HepG2 (cell line): Measurements from ENCODE around the gene BTAF1. TPM values are rescaled to one million over a fixed set of nuclear protein-coding genes. Genes with fewer than 3 reads are reported as not detected.

Source experiments
- KDM1A ChIP-seq: IDR thresholded peaks from 2 replicates; pipeline ENCODE4 v1.6.1; 2016; ENCODE audit warnings: missing compliant biosample characterization
- NR2F2 ChIP-seq: IDR thresholded peaks from 2 replicates; pipeline ENCODE4 v1.6.1; 2012; ENCODE audit warnings: low read depth, inconsistent platforms, borderline replicate concordance
- SALL1 ChIP-seq: sonication (generic); formaldehyde crosslinking; IDR thresholded peaks from 2 replicates; pipeline ENCODE4 v1.8.0; 2022; ENCODE audit warnings: mild to moderate bottlenecking, missing genetic modification reagents
- SATB2 ChIP-seq: sonication (generic); formaldehyde crosslinking; IDR thresholded peaks from 2 replicates; pipeline ENCODE4 v1.5.0; 2020; ENCODE audit warnings: missing genetic modification reagents
- SMAD3 ChIP-seq: sonication (generic); formaldehyde crosslinking; IDR thresholded peaks from 2 replicates; pipeline ENCODE4 v1.4.0; 2020; ENCODE audit warnings: missing genetic modification reagents
- TEAD2 ChIP-seq: sonication (generic); formaldehyde crosslinking; IDR thresholded peaks from 2 replicates; pipeline ENCODE4 v1.9.0; 2021; ENCODE audit warnings: missing genetic modification reagents
- YEATS4 ChIP-seq: sonication (generic); formaldehyde crosslinking; IDR thresholded peaks from 2 replicates; pipeline ENCODE4 v1.4.0; 2020; ENCODE audit warnings: missing genetic modification reagents, borderline replicate concordance
- ZBTB8A ChIP-seq: sonication (generic); formaldehyde crosslinking; IDR thresholded peaks from 2 replicates; pipeline ENCODE4 v1.4.0; 2020; ENCODE audit warnings: mild to moderate bottlenecking, low read depth, missing genetic modification reagents, borderline replicate concordance
- ZEB1 ChIP-seq: IDR thresholded peaks from 2 replicates; pipeline ENCODE4 v1.6.1; 2012; ENCODE audit warnings: mild to moderate bottlenecking, low read depth, inconsistent platforms; ENCODE audit not compliant: insufficient replicate concordance
- ZNF138 ChIP-seq: sonication (generic); formaldehyde crosslinking; IDR thresholded peaks from 2 replicates; pipeline ENCODE4 v1.5.0; 2020; ENCODE audit warnings: mild to moderate bottlenecking, low read depth, missing genetic modification reagents
- ZNF274 ChIP-seq: sonication (generic); formaldehyde crosslinking; IDR thresholded peaks from 2 replicates; pipeline ENCODE4 v1.5.1; 2020; ENCODE audit warnings: mild to moderate bottlenecking, missing genetic modification reagents
- ZNF615 ChIP-seq: sonication (generic); formaldehyde crosslinking; IDR thresholded peaks from 2 replicates; pipeline ENCODE4 v1.5.0; 2020; ENCODE audit warnings: mild to moderate bottlenecking, missing genetic modification reagents, borderline replicate concordance
- ZSCAN31 ChIP-seq: sonication (generic); formaldehyde crosslinking; IDR thresholded peaks from 2 replicates; pipeline ENCODE4 v1.5.0; 2020; ENCODE audit warnings: low read depth, mild to moderate bottlenecking, missing genetic modification reagents
- polyA plus RNA-seq, 8 experiments: library from polyadenylated mRNA; depleted of rRNA in 3 of 8; stranded (reverse) in 7 of 8; unstranded in 1 of 8; fragments of >200 nt; fragmentation: Illumina TruSeq in 4 of 8; extraction: Trizol in 4 of 8; gene quantifications; 2 replicates each; pipeline versions ENCODE4 v1.2.1 to v1.2.3, GENCODE V29; 2011 to 2016; ENCODE audit warnings: low read depth in 4 of 8, missing spikeins in 1 of 8, mixed read lengths in 1 of 8; ENCODE audit not compliant: insufficient read depth in 1 of 8
- total RNA-seq, 5 experiments: library from RNA; depleted of rRNA; stranded (reverse); fragments of >200 nt; fragmentation: Illumina TruSeq; extraction: Trizol; gene quantifications; 2 replicates each; pipeline ENCODE4 v1.2.3, GENCODE V29; 2016; ENCODE audit warnings: low read depth in 1 of 5
- TF ChIP-seq, protein P1 (sequence below): sonication (generic); formaldehyde crosslinking; IDR thresholded peaks from 2 replicates; pipeline ENCODE4 v1.5.0; 2020; ENCODE audit warnings: missing genetic modification reagents
- TF ChIP-seq, protein P2 (sequence below): IDR thresholded peaks from 2 replicates; pipeline ENCODE4 v1.6.1; 2018; ENCODE audit warnings: missing genetic modification reagents, mild to moderate bottlenecking, missing compliant biosample characterization
- TF ChIP-seq, protein P3 (sequence below): sonication (generic); formaldehyde crosslinking; IDR thresholded peaks from 2 replicates; pipeline ENCODE4 v1.4.0; 2020; ENCODE audit warnings: mild to moderate bottlenecking, missing genetic modification reagents
- TF ChIP-seq, protein P4 (sequence below): sonication (generic); formaldehyde crosslinking; IDR thresholded peaks from 2 replicates; pipeline ENCODE4 v1.9.0; 2021; ENCODE audit warnings: missing genetic modification reagents, borderline replicate concordance
- TF ChIP-seq, protein P5 (sequence below): sonication (generic); formaldehyde crosslinking; conservative IDR thresholded peaks from 2 replicates; pipeline ENCODE4 v1.8.1; 2023; ENCODE audit warnings: missing genetic modification reagents
- TF ChIP-seq, protein P6 (sequence below): sonication (generic); formaldehyde crosslinking; IDR thresholded peaks from 2 replicates; pipeline ENCODE4 v1.8.0; 2022; ENCODE audit warnings: missing genetic modification reagents, low read depth, mild to moderate bottlenecking, borderline replicate concordance
- TF ChIP-seq, protein P7 (sequence below): IDR thresholded peaks from 2 replicates; pipeline ENCODE4 v1.6.1; 2016; ENCODE audit warnings: low read depth, control low read depth
- TF ChIP-seq, protein P8 (sequence below): sonication (generic); formaldehyde crosslinking; IDR thresholded peaks from 2 replicates; pipeline ENCODE4 v1.5.0; 2020; ENCODE audit warnings: missing genetic modification reagents

BTAF1 gene
- total and polyA plus RNA-seq, 2 of the 13 experiments (the other 11 are each of a cell fraction or from before 2014, with no cell fraction given), result 38.6 to 54.1 TPM

DNA sequence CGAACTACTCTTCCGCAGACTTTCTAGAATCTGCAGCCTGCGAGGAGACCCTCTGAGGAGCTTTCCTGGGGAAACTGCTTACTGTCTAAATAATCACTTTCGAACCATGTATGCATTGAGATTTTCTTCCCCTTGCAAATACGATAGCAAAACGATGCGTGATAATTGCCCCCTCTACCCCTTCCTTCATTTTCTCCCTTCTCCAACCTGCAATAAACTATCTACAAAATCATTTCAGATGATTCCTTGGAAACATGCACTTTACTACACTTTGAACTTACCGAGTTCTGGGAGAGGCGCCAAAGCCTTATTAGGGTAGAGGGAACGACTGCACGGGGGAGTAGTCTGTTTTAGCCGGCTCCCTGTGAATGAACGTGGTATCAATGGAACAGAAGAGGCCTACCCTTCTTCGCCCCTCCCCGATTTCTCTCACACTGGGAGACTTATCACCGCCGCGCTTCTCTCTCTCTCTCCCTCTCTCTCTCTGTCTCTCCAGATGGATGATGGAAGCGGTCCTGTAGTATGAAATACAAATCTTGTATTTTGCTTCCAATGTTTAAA lies 14.4 kb upstream of the BTAF1 start, which contains the start of gene FGFBP3 (continued):
- TF ChIP-seq, protein P1, sequence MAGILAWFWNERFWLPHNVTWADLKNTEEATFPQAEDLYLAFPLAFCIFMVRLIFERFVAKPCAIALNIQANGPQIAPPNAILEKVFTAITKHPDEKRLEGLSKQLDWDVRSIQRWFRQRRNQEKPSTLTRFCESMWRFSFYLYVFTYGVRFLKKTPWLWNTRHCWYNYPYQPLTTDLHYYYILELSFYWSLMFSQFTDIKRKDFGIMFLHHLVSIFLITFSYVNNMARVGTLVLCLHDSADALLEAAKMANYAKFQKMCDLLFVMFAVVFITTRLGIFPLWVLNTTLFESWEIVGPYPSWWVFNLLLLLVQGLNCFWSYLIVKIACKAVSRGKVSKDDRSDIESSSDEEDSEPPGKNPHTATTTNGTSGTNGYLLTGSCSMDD (CRISPR knock-in tag), result no peak
- TF ChIP-seq NR2F2 (no peak), SATB2 (CRISPR knock-in tag) (no peak), ZNF138 (CRISPR knock-in tag) (no peak), ZSCAN31 (no peak; the same call in 1 of the 2 replicates), ZEB1 (no peak), YEATS4 (no peak), SALL1 (CRISPR knock-in tag) (no peak), KDM1A (CRISPR knock-in tag) (0 out of 2 replicates have a peak, but pooled peaks have one; percentile 0), SMAD3 (CRISPR knock-in tag) (no peak), ZNF615 (CRISPR knock-in tag) (no peak), TEAD2 (CRISPR knock-in tag) (no peak), ZBTB8A (CRISPR knock-in tag) (no peak), ZNF274 (CRISPR knock-in tag) (no peak)
- TF ChIP-seq, protein P2, sequence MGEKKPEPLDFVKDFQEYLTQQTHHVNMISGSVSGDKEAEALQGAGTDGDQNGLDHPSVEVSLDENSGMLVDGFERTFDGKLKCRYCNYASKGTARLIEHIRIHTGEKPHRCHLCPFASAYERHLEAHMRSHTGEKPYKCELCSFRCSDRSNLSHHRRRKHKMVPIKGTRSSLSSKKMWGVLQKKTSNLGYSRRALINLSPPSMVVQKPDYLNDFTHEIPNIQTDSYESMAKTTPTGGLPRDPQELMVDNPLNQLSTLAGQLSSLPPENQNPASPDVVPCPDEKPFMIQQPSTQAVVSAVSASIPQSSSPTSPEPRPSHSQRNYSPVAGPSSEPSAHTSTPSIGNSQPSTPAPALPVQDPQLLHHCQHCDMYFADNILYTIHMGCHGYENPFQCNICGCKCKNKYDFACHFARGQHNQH (CRISPR knock-in tag), result no peak
- TF ChIP-seq, protein P3, sequence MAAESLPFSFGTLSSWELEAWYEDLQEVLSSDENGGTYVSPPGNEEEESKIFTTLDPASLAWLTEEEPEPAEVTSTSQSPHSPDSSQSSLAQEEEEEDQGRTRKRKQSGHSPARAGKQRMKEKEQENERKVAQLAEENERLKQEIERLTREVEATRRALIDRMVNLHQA (CRISPR knock-in tag), result no peak
- TF ChIP-seq, protein P4, sequence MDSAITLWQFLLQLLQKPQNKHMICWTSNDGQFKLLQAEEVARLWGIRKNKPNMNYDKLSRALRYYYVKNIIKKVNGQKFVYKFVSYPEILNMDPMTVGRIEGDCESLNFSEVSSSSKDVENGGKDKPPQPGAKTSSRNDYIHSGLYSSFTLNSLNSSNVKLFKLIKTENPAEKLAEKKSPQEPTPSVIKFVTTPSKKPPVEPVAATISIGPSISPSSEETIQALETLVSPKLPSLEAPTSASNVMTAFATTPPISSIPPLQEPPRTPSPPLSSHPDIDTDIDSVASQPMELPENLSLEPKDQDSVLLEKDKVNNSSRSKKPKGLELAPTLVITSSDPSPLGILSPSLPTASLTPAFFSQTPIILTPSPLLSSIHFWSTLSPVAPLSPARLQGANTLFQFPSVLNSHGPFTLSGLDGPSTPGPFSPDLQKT (CRISPR knock-in tag), result no peak
- TF ChIP-seq, protein P5, sequence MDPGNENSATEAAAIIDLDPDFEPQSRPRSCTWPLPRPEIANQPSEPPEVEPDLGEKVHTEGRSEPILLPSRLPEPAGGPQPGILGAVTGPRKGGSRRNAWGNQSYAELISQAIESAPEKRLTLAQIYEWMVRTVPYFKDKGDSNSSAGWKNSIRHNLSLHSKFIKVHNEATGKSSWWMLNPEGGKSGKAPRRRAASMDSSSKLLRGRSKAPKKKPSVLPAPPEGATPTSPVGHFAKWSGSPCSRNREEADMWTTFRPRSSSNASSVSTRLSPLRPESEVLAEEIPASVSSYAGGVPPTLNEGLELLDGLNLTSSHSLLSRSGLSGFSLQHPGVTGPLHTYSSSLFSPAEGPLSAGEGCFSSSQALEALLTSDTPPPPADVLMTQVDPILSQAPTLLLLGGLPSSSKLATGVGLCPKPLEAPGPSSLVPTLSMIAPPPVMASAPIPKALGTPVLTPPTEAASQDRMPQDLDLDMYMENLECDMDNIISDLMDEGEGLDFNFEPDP (CRISPR knock-in tag), result 0 out of 2 replicates have a peak, but pooled peaks have one; percentile 50
- TF ChIP-seq, protein P6, sequence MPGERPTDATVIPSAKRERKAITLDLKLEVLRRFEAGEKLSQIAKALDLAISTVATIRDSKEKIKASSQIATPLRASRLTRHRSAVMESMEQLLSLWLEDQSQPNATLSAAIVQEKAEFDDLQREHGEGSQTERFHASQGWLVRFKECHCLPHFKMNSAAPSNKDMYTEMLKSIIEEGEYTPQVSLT (CRISPR knock-in tag), result no peak
- TF ChIP-seq, protein P7, sequence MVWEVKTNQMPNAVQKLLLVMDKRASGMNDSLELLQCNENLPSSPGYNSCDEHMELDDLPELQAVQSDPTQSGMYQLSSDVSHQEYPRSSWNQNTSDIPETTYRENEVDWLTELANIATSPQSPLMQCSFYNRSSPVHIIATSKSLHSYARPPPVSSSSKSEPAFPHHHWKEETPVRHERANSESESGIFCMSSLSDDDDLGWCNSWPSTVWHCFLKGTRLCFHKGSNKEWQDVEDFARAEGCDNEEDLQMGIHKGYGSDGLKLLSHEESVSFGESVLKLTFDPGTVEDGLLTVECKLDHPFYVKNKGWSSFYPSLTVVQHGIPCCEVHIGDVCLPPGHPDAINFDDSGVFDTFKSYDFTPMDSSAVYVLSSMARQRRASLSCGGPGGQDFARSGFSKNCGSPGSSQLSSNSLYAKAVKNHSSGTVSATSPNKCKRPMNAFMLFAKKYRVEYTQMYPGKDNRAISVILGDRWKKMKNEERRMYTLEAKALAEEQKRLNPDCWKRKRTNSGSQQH (CRISPR knock-in tag), result no peak
- TF ChIP-seq, protein P8, sequence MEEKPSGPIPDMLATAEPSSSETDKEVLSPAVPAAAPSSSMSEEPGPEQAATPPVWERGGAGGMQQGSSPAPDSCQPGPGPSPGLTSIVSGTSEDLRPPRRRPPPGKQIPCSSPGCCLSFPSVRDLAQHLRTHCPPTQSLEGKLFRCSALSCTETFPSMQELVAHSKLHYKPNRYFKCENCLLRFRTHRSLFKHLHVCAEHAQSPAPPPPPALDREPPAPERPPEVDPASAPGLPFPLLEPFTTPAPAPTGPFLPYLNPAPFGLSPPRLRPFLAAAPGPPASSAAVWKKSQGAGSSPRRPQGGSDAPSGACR, result no peak
